Measurements from ENCODE around the gene MT1E.
"Not testable (repeated sequence)": the region's sequence is repeated elsewhere in the genome, so short reads cannot be mapped to it uniquely, and the experiment has no call there.

MT1E gene

DNA sequence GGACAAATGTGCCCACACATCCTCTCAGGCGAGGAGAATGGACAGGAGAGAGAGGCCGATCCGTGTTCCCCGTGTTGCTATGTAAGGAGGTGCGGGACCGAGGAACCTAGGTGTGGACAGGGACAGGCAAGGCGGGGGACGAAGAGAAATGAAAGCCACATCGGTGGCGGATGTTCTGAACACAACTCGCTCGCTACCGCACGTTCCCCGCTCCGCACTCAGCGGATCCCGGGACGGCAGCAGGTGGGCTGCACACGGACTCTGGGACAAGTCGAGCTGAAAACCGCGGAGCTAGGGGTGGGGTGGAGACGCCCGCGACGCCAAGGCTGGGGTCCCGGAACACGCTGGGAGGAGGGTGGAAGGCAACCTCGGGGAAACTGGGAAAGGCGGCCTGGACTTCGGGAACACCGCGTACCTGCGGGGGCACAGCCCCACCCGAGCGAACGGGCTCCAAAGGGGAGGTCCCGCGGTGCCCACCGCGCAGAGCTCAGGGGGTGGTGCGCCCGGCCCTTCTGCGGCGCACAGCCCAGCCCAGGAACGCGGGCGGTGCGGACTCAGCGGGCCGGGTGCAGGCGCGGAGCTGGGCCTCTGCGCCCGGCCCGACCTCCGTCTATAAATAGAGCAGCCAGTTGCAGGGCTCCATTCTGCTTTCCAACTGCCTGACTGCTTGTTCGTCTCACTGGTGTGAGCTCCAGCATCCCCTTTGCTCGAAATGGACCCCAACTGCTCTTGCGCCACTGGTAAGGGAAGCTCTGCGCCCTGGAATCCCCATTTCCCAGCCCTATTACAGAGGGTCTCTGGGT is at the start of gene MT1E:
Gene MT1E, plus strand, starts transcription at position 642 of the 803 bp plus-strand sequence. Its CDS starts 71 bp downstream, at position 713.
- Histone ChIP-seq H3K36me3 (ENCODE audit: control insufficient read depth, insufficient read depth, low read length) (no peaks in the 10 kb centered on the region), H3K9ac (ENCODE audit: low read depth, low read length) (no peak within 1 kb of the TSS), H3K27me3 (ENCODE audit: control insufficient read depth, insufficient read depth, low read length) (peaks cover 93% of the 10 kb centered on the region), H3K4me3 (ENCODE audit: low read depth, low read length) (peak within 1 kb of the TSS; percentile 57), H3K4me1 (ENCODE audit: control insufficient read depth, insufficient read depth, low read length) (peaks cover 23% of the 10 kb centered on the region), H3K27ac (ENCODE audit: low read depth, low read length) (no peak within 1 kb of the TSS), H3K9me3 (ENCODE audit: control insufficient read depth, insufficient read depth, low read length) (no peaks in the 10 kb centered on the region)

DNA sequence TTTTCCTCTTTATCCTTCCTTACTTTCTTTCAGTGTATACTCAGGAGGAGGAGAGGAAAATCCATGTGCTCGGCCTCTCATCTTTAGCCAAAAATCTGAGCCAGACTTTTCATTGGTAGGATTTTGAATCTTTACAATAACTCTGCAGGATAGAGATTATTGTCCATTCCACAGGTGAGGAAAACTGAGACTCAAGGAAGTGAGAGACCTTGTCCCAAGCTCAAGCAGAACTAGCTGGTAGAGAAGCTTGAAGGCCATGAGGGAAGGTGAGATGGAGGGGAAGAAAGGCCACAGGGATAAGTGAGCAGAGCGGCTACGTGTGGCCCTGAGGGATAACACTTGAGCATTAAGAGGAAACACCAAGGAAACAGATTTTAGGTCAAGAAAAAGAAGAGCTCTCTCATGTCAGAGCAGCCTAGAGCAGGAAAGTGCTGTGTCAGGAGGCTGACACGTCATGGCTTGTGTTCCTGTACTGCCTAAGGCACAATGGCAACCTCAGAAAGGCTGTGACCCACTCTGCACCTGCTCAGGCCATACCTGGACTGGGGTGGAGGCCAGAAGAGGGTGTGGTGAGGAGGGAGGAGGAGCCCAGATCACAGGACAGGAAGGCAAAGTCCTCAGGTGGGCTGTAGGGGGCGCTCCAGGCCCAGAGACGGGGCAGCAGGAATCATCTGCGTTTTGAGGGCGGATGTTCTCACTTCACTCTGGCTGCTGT is 48.8 kb upstream of the MT1E start:
- no peaks in the 10 kb centered on the region for H3K4me1 ChIP-seq (ENCODE audit: control insufficient read depth, insufficient read depth, low read length)
- no peaks in the 10 kb centered on the region for H3K36me3 ChIP-seq (ENCODE audit: control insufficient read depth, insufficient read depth, low read length)
- H3K27me3 ChIP-seq (ENCODE audit: control insufficient read depth, insufficient read depth, low read length): no peaks in the 10 kb centered on the region
- H3K9me3 ChIP-seq (ENCODE audit: control insufficient read depth, insufficient read depth, low read length): no peaks in the 10 kb centered on the region
- no peak overlapping the region for H3K27ac ChIP-seq (ENCODE audit: low read depth, low read length)
- H3K4me3 ChIP-seq (ENCODE audit: low read depth, low read length): no peak overlapping the region
- H3K9ac ChIP-seq (ENCODE audit: low read depth, low read length): no peak overlapping the region

GRCh38 chr16:56577300-56577625 is 48.3 kb upstream of the MT1E start:
- no peaks in the 10 kb centered on the region for H3K36me3 ChIP-seq (ENCODE audit: control insufficient read depth, insufficient read depth, low read length)
- no peaks in the 10 kb centered on the region for H3K4me1 ChIP-seq (ENCODE audit: control insufficient read depth, insufficient read depth, low read length)
- no peak overlapping the region for H3K4me3 ChIP-seq (ENCODE audit: low read depth, low read length)
- H3K9ac ChIP-seq (ENCODE audit: low read depth, low read length): no peak overlapping the region
- no peaks in the 10 kb centered on the region for H3K9me3 ChIP-seq (ENCODE audit: control insufficient read depth, insufficient read depth, low read length)
- no peak overlapping the region for H3K27ac ChIP-seq (ENCODE audit: low read depth, low read length)
- H3K27me3 ChIP-seq (ENCODE audit: control insufficient read depth, insufficient read depth, low read length): no peaks in the 10 kb centered on the region

- Histone ChIP-seq H3K9me3 (ENCODE audit: control insufficient read depth, insufficient read depth, low read length) (no peaks in the 10 kb centered on the region), H3K9ac (ENCODE audit: low read depth, low read length) (no peak overlapping the region), H3K4me3 (ENCODE audit: low read depth, low read length) (no peak overlapping the region), H3K4me1 (ENCODE audit: control insufficient read depth, insufficient read depth, low read length) (no peaks in the 10 kb centered on the region), H3K27me3 (ENCODE audit: control insufficient read depth, insufficient read depth, low read length) (peaks cover 5% of the 10 kb centered on the region), H3K36me3 (ENCODE audit: control insufficient read depth, insufficient read depth, low read length) (no peaks in the 10 kb centered on the region), H3K27ac (ENCODE audit: low read depth, low read length) (no peak overlapping the region)
Measured at GRCh38 chr16:56580391-56581048, 45.1 kb upstream of the MT1E start.

- H3K36me3 ChIP-seq (ENCODE audit: control insufficient read depth, insufficient read depth, low read length); H3K9ac ChIP-seq (ENCODE audit: low read depth, low read length); H3K27ac ChIP-seq (ENCODE audit: low read depth, low read length); H3K4me1 ChIP-seq (ENCODE audit: control insufficient read depth, insufficient read depth, low read length); H3K4me3 ChIP-seq (ENCODE audit: low read depth, low read length); H3K9me3 ChIP-seq (ENCODE audit: control insufficient read depth, insufficient read depth, low read length): not testable (repeated sequence)
- peaks cover 26% of the 10 kb centered on the region for H3K27me3 ChIP-seq (ENCODE audit: control insufficient read depth, insufficient read depth, low read length)
Measured at GRCh38 chr16:56582911-56583310, 42.7 kb upstream of the MT1E start.

GRCh38 chr16:56583351-56584168 is 42.0 kb upstream of the MT1E start:
- H3K36me3 ChIP-seq (ENCODE audit: control insufficient read depth, insufficient read depth, low read length): no peaks in the 10 kb centered on the region
- H3K9ac ChIP-seq (ENCODE audit: low read depth, low read length): no peak overlapping the region
- no peak overlapping the region for H3K27ac ChIP-seq (ENCODE audit: low read depth, low read length)
- H3K4me1 ChIP-seq (ENCODE audit: control insufficient read depth, insufficient read depth, low read length): no peaks in the 10 kb centered on the region
- H3K9me3 ChIP-seq (ENCODE audit: control insufficient read depth, insufficient read depth, low read length): no peaks in the 10 kb centered on the region
- no peak overlapping the region for H3K4me3 ChIP-seq (ENCODE audit: low read depth, low read length)
- H3K27me3 ChIP-seq (ENCODE audit: control insufficient read depth, insufficient read depth, low read length): peaks cover 32% of the 10 kb centered on the region

DNA sequence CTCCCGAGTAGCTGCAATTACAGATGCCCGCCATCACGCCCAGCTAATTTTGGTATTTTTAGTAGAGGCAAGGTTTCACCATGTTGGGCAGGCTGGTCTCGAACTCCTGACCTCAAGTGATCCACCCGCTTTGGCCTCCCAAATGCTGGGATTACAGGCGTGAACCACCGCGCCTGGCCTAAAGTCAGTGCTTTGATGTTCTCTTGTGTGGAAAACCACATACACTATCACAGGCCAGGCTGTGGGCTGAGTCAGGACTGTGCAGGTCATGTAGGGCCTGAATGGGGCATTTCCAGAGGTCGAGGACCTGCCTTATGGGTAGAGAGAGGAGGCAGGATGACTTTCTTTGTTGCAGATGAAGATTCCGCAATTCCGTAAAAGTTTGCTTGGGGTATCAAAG is 41.3 kb upstream of the MT1E start:
- no peak overlapping the region for H3K9ac ChIP-seq (ENCODE audit: low read depth, low read length)
- no peaks in the 10 kb centered on the region for H3K9me3 ChIP-seq (ENCODE audit: control insufficient read depth, insufficient read depth, low read length)
- H3K27me3 ChIP-seq (ENCODE audit: control insufficient read depth, insufficient read depth, low read length): peaks cover 39% of the 10 kb centered on the region
- H3K4me1 ChIP-seq (ENCODE audit: control insufficient read depth, insufficient read depth, low read length): no peaks in the 10 kb centered on the region
- no peak overlapping the region for H3K27ac ChIP-seq (ENCODE audit: low read depth, low read length)
- no peaks in the 10 kb centered on the region for H3K36me3 ChIP-seq (ENCODE audit: control insufficient read depth, insufficient read depth, low read length)
- H3K4me3 ChIP-seq (ENCODE audit: low read depth, low read length): no peak overlapping the region

DNA sequence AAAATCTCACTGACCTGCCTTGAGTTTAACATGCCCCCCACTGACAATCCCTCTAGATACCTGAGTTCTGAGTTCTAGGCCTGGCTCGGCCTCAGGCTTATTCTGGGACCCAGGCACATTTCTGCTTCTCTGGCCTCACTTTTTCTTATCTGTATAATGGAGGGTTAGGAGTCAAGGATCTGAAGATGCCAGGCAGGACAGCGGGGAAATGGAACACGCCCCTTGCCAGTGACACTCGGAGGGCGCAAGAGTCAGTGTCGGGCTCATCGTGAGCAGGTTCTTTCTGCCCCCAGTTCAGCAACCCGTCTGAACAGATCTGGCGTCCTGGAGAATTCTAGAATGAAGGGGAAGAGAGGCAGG is 36.8 kb upstream of the MT1E start:
- Histone ChIP-seq H3K4me1 (ENCODE audit: control insufficient read depth, insufficient read depth, low read length) (no peaks in the 10 kb centered on the region; the same call in 1 of the 2 replicates), H3K9me3 (ENCODE audit: control insufficient read depth, insufficient read depth, low read length) (no peaks in the 10 kb centered on the region), H3K27me3 (ENCODE audit: control insufficient read depth, insufficient read depth, low read length) (peaks cover 68% of the 10 kb centered on the region), H3K36me3 (ENCODE audit: control insufficient read depth, insufficient read depth, low read length) (no peaks in the 10 kb centered on the region), H3K4me3 (ENCODE audit: low read depth, low read length) (peak overlapping the region; percentile 64), H3K9ac (ENCODE audit: low read depth, low read length) (no peak overlapping the region), H3K27ac (ENCODE audit: low read depth, low read length) (no peak overlapping the region)

GRCh38 chr16:56589141-56590039 is 36.2 kb upstream of the MT1E start, which contains the start of gene MT3:
Gene MT3, plus strand, starts transcription at chr16:56589528. Its CDS starts 63 bp downstream, at chr16:56589591.
- H3K4me1 ChIP-seq (ENCODE audit: control insufficient read depth, insufficient read depth, low read length): no peaks in the 10 kb centered on the region; the same call in 1 of the 2 replicates
- no peak within 1 kb of the TSS for H3K9ac ChIP-seq (ENCODE audit: low read depth, low read length)
- no peak within 1 kb of the TSS for H3K27ac ChIP-seq (ENCODE audit: low read depth, low read length)
- H3K9me3 ChIP-seq (ENCODE audit: control insufficient read depth, insufficient read depth, low read length): no peaks in the 10 kb centered on the region
- H3K4me3 ChIP-seq (ENCODE audit: low read depth, low read length): peak within 1 kb of the TSS; percentile 64
- peaks cover 67% of the 10 kb centered on the region for H3K27me3 ChIP-seq (ENCODE audit: control insufficient read depth, insufficient read depth, low read length)
- no peaks in the 10 kb centered on the region for H3K36me3 ChIP-seq (ENCODE audit: control insufficient read depth, insufficient read depth, low read length)
